ENCODE results near the gene SIPA1.

DNA sequence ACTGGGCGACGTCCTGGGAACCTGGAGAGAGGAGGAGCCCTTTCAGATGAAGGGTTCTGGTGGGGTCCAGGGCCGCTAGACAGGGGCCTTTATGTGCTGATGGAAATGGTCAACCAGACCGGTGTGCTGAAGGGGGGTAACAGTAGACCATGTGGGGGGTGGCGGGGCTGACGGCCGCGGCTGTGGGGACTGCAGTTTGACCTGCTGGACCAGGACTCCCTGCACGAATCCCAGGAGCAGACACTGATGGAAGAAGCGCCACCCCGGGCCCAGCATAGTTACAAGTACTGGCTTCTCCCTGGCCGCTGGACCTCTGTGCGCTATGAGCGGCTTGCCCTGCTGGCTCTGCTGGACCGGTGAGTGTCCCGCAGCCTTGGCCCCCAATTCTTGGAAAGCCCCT, 15.9 kb upstream of the SIPA1 start:
- TF ChIP-seq, protein P1, sequence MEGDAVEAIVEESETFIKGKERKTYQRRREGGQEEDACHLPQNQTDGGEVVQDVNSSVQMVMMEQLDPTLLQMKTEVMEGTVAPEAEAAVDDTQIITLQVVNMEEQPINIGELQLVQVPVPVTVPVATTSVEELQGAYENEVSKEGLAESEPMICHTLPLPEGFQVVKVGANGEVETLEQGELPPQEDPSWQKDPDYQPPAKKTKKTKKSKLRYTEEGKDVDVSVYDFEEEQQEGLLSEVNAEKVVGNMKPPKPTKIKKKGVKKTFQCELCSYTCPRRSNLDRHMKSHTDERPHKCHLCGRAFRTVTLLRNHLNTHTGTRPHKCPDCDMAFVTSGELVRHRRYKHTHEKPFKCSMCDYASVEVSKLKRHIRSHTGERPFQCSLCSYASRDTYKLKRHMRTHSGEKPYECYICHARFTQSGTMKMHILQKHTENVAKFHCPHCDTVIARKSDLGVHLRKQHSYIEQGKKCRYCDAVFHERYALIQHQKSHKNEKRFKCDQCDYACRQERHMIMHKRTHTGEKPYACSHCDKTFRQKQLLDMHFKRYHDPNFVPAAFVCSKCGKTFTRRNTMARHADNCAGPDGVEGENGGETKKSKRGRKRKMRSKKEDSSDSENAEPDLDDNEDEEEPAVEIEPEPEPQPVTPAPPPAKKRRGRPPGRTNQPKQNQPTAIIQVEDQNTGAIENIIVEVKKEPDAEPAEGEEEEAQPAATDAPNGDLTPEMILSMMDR (IDR thresholded peaks at IDR 0.05; ENCODE audit: low read depth, low read length, missing input control) = no peak
- TF ChIP-seq, protein P2, sequence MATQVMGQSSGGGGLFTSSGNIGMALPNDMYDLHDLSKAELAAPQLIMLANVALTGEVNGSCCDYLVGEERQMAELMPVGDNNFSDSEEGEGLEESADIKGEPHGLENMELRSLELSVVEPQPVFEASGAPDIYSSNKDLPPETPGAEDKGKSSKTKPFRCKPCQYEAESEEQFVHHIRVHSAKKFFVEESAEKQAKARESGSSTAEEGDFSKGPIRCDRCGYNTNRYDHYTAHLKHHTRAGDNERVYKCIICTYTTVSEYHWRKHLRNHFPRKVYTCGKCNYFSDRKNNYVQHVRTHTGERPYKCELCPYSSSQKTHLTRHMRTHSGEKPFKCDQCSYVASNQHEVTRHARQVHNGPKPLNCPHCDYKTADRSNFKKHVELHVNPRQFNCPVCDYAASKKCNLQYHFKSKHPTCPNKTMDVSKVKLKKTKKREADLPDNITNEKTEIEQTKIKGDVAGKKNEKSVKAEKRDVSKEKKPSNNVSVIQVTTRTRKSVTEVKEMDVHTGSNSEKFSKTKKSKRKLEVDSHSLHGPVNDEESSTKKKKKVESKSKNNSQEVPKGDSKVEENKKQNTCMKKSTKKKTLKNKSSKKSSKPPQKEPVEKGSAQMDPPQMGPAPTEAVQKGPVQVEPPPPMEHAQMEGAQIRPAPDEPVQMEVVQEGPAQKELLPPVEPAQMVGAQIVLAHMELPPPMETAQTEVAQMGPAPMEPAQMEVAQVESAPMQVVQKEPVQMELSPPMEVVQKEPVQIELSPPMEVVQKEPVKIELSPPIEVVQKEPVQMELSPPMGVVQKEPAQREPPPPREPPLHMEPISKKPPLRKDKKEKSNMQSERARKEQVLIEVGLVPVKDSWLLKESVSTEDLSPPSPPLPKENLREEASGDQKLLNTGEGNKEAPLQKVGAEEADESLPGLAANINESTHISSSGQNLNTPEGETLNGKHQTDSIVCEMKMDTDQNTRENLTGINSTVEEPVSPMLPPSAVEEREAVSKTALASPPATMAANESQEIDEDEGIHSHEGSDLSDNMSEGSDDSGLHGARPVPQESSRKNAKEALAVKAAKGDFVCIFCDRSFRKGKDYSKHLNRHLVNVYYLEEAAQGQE (IDR thresholded peaks at IDR 0.05) = no peak
- TF ChIP-seq JUND (IDR thresholded peaks at IDR 0.05) = no peak
- no peak for TF ChIP-seq GABPA (IDR thresholded peaks at IDR 0.05 in 1 of 2, conservative IDR thresholded peaks at IDR 0.05 in 1 of 2)
- no peak for TF ChIP-seq RAD21 (IDR thresholded peaks at IDR 0.05)
- TF ChIP-seq, protein P3, sequence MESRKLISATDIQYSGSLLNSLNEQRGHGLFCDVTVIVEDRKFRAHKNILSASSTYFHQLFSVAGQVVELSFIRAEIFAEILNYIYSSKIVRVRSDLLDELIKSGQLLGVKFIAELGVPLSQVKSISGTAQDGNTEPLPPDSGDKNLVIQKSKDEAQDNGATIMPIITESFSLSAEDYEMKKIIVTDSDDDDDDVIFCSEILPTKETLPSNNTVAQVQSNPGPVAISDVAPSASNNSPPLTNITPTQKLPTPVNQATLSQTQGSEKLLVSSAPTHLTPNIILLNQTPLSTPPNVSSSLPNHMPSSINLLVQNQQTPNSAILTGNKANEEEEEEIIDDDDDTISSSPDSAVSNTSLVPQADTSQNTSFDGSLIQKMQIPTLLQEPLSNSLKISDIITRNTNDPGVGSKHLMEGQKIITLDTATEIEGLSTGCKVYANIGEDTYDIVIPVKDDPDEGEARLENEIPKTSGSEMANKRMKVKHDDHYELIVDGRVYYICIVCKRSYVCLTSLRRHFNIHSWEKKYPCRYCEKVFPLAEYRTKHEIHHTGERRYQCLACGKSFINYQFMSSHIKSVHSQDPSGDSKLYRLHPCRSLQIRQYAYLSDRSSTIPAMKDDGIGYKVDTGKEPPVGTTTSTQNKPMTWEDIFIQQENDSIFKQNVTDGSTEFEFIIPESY (IDR thresholded peaks at IDR 0.05) = no peak
- no peak for TF ChIP-seq TAF1 (conservative IDR thresholded peaks at IDR 0.05)
- no peak for TF ChIP-seq SP1 (IDR thresholded peaks at IDR 0.05)

All from liver (tissue), 3 donors.